ENCODE measurements around the gene LRRC43.

The LRRC43 gene

GRCh38 chr12:122158700-122159285 lies 24.1 kb upstream of the LRRC43 start:
- TF ChIP-seq CTCF (conservative IDR thresholded peaks at IDR 0.05) (no peak), ZFX (IDR thresholded peaks at IDR 0.05) (no peak)
- no peak overlapping the region for H3K27ac ChIP-seq

- H3K27ac ChIP-seq = no peak overlapping the region
- TF ChIP-seq ZFX (IDR thresholded peaks at IDR 0.05) = no peak
- no peak for TF ChIP-seq CTCF (conservative IDR thresholded peaks at IDR 0.05)
Observed at GRCh38 chr12:122159882-122160281, 23.0 kb upstream of the LRRC43 start.

GRCh38 chr12:122160761-122161160 lies 22.2 kb upstream of the LRRC43 start:
- no peak overlapping the region for H3K27ac ChIP-seq
- TF ChIP-seq ZFX (IDR thresholded peaks at IDR 0.05) (no peak), CTCF (conservative IDR thresholded peaks at IDR 0.05) (no peak)

- H3K27ac ChIP-seq = no peak overlapping the region
- TF ChIP-seq ZFX (IDR thresholded peaks at IDR 0.05) = no peak
- TF ChIP-seq CTCF (conservative IDR thresholded peaks at IDR 0.05) = no peak
Observed at GRCh38 chr12:122161682-122162081, 21.2 kb upstream of the LRRC43 start.

- no peak overlapping the region for H3K27ac ChIP-seq
- no peak for TF ChIP-seq CTCF (conservative IDR thresholded peaks at IDR 0.05)
- TF ChIP-seq ZFX (IDR thresholded peaks at IDR 0.05) = no peak
Observed at GRCh38 chr12:122162976-122163375, 19.9 kb upstream of the LRRC43 start.

- TF ChIP-seq CTCF (conservative IDR thresholded peaks at IDR 0.05) (no peak), ZFX (IDR thresholded peaks at IDR 0.05) (no peak)
- no peak overlapping the region for H3K27ac ChIP-seq
Observed at GRCh38 chr12:122166422-122167349, 16.2 kb upstream of the LRRC43 start.

GRCh38 chr12:122167356-122167925 lies 15.5 kb upstream of the LRRC43 start:
- no peak overlapping the region for H3K27ac ChIP-seq
- TF ChIP-seq ZFX (IDR thresholded peaks at IDR 0.05) (no peak), CTCF (conservative IDR thresholded peaks at IDR 0.05) (no peak)
